GM19099 (cell line): ENCODE measurements around the gene MLXIPL.

Experiments
- POLR2A ChIP-seq: IDR thresholded peaks from 3 replicates; pipeline ENCODE4 v1.6.1; 2011; ENCODE audit warnings: low read depth; ENCODE audit not compliant: insufficient read length; ENCODE audit errors: extremely low read depth

MLXIPL gene

GRCh38 chr7:73547841-73548240, 76.5 kb downstream of the MLXIPL start:
- TF ChIP-seq POLR2A = no peak

- no peak for TF ChIP-seq POLR2A
Measured at GRCh38 chr7:73544678-73545077, 79.6 kb downstream of the MLXIPL start.
